Eye (tissue), 1 donor: ENCODE measurements around the gene ASTN2.
A peak's percentile ranks its signal among the peaks of the same experiment; 100 is the strongest.
"Not testable (repeated sequence)": the region's sequence is repeated elsewhere in the genome, so short reads cannot be mapped to it uniquely, and the experiment has no call there.

ENCODE experiments used
- DNase-seq: peaks from one replicate; pipeline ENCODE4 v3.0.0-alpha.2; 2015

The ASTN2 gene

DNA sequence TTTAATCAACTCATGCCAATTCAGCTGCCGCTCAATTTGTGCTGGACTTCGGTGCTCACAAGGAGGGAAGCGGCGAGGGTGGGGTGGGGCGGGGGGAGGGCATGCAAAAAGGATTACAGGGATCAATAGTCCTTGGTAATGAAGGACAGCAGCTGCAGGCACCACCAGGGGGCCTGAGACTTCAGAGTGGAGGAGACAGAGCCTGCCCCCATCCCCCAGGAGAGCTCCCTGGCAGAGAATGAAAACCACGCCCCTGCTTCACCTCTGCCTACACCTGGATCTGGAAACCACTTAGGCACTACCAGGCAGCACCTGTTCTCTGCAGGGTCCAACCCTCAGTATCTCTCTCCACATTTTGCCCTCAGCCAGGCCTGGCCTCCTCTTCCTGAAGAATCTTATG is 572.2 kb downstream of the ASTN2 start:
- peak; percentile 47 for DNase-seq

DNA sequence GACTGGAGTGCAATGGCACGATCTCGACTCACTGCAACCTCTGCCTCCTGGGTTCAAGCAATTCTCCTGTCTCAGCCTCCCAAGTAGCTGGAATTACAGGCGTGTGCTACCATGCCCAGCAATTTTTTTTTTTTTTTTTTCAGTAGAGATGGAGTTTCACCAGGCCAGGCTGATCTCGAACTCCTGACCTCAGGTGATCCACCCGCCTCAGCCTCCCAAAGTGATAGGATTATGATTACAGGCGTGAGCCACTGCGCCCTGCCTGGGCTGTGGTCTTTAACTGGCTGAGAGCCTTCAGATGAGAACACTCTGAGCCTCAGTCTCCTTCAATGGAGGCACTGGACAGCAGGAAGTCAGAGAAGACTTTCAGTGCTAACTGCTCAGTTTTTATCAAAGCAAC is 576.4 kb downstream of the ASTN2 start:
- not testable (repeated sequence) for DNase-seq

DNA sequence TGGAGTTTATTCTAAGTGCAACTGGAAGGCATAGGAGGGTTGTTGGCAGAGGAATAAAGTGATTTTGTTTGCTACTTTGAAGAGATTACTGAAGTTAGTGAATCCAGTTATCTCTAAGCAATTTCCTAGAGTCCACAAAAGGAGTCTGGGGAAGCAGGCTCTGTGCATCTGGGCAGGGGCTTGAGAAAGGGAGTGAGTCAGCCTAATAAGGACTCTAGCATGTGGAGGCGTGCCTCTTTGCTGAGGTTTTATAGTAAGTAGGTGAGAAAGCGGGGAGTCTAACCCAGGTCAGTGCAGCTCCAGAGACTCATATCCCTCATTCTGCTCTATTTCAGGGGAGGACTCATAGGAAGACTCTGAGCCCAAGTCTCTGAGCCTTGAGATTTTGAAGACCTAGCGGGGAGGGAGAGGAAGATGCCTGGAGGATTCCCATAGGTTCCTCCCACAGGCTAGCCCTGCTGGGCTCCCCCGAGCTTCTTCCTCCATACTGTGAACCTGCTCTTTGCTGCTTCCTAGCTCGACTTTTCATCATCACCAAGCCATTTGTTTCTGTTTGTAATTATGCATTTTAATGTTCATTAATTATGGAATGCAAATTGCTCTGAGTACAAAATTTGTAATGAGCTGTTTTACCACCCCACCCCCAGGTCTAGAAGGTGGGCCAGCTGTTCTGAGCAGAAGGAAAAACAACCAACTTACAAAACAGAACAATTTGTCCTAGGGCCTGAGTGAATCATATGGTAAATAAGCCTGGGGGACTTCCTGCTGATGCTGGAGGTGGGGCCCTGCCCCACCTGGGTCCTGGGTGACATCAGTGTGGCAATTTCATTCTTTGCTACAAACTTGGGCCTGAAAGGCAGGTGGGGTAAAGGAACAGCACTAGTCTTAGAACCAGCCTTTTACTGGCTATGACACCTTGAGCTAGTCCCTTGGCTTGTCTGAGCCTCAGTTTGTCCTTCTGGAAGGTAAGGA is 577.6 kb downstream of the ASTN2 start:
- DNase-seq = no peak

DNA sequence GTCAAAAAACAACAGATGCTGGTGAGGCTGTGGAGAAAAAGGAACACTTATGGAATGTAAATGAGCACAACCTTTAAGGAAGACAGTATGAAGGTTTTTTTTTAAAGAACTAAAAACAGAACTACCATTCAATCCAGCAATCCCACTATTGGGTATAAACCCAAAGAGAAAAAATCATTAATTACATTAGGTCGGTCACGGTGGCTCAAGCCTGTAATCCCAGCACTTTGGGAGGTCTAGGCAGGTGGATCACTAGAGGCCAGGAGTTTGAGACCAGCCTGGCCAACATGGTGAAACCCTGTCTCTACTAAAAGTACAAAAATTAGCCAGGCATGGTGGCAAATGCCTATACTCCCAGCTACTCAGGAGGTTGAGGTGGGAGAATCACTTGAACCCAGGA is 584.5 kb downstream of the ASTN2 start:
- DNase-seq = not testable (repeated sequence)

DNA sequence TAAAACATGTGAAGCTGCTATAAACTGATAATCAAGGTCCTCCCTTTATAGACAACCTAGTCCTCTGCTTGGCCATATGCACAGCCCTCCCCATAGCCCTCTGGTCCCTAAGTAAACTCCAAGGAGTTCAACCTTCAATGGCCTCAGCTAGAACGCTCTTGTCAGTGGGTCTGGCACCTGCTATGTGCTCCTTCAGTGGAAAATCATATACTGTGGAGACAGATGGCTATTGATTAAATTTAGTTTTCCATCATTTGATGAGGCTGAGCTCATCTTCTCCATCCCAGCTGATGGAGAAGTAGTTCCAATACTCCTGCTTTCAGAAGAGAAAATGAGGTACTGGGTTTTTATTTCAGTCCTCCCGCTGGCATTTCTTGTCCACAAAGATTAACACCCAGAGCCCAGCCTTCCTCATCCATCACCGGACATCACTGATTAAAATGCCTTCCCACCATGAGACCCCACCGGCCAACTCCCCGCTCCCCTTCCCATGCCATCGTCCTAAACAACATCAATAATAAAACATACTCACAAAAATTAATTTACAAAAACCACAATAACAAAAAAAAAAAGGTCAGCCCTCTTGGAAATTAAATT is 593.1 kb downstream of the ASTN2 start:
- DNase-seq = no peak

DNA sequence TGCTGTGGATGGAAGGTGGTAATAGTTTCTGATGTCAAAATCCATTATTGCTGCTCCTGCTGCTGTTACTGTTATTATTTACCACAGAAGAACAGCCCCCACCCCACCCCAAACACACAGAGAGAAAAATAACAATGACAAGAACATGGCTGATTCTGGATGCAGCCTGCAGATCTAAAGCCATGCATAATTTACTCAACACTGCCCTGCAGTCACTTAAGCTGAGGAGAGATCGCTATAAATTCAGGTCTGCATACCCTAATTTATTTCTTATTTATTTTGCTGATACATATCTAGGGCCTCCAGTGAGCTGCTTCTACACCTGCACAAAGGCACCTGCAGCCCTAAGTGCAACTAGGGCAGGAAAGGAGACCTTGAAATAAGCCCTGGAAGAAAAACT is 595.7 kb downstream of the ASTN2 start:
- no peak for DNase-seq

DNA sequence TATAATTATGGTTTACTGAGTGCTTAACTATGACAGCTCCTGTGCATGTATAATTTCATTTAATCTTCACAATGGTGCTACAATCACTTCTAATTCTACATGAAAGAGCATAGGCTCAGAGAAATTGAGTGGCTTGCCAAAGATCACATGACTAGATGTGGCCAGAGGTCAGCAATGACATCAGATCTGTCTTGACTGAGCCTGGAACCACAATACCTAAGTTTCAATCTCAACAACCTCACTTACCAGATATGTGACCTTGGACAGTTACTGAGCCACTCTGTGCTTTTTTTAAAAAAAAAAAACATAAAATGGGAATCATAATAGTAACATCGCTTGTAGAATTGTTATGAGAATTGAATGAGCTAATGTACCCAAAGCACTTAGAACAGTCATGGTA is 597.1 kb downstream of the ASTN2 start:
- no peak for DNase-seq

DNA sequence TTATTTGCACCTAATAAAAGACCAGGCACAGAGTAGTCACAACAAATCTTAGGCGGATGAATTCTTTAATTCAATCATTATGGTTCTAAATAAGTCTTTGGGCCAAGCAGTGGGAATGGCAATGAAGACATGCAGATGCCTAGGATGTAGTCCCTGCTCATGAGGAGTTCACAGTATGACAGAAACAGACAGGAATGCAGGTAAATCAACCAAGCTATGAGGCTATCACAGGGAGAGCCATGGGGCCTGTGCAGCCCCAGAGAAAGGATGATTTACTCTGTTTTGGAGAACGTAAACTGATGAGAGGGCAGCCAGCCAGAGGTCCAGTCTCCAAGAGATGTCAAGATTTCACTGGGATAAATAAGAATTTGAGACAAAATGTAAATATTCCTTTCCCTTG is 598.4 kb downstream of the ASTN2 start:
- DNase-seq = no peak

DNA sequence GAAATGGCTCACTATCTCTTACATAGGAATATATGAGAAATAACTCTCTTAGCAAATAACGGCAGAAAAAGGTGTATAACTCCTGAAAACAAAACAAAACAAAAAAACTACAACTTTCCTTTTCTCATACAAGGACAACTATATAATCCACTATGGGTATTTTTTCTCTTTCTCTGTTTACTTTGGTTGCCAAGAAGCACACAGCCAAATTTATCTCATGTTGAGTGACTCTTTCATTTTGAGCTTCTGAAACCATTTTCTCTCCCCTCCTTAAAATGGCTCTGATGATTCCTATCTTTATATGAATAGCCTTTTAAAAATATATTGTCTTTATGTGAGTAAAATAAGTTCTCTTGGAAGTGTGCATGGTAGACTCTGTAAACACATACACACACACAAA is 599.0 kb downstream of the ASTN2 start:
- no peak for DNase-seq

DNA sequence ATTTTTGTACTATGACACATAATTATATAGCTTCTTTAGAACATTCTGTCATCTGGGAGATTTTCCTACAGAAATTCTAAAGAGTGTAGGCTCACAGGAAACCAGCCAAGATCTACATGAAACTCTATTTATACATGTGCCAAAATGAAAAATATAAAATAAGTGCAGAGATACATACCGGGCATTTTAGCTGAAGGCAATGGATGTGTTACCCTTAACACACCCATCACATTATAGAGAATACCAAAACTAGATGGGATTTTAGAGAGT is 601.9 kb downstream of the ASTN2 start:
- DNase-seq = no peak

DNA sequence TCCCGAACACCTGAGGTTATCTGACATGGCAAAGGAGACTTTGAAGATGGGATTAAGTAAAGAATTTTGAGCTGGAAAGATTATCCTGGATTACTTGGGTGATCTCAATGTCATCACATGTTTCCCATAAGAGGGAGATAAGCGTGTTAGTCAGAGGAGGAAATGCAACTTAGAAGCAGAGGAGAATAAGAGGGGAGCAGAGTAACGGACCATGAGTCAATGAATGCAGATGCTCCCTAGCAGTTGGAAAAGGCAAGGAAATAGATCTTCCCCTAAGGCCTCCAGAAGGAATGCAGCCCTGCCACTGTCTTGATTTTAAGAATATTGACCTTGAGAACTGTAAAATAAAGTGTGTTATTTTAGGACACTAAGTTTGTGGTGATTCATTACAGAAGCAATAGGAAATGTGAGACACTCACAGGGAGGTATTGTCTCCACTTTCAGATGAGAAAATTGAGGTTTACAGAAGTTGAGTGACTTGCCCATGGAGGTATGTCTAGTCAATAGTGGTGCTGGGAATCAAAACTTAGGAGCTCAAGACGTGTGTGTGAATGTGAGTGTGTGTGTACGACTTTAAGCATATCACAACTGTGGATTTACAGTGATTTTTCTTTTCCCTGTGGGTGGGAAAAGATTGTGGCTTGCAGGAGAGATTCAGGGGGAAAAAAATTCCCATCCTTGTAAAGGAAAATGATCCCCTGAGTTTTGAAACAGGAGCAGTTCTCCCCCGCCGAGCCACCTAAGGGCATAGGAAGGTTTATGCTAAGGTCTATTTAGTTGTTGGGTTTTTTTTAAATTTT is 602.4 kb downstream of the ASTN2 start:
- DNase-seq = no peak

DNA sequence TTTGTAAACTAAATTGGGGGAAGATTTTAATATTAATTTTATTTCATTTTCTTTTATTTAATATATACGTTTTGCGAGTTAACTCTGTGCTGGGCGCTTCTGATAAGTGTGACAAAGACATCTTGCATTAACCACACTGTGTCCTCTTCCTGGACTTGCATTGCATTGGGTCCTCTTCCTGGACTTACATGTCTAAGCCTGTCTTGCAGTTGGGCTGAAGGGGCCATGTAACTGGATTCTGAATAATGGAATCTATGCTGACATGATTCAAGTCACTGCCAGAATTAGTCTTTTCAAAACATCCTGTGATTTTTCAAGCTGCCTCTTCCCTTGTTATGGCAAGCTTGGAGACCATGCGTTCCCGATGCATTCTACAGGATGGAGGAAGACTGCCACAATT is 605.2 kb downstream of the ASTN2 start:
- no peak for DNase-seq

DNA sequence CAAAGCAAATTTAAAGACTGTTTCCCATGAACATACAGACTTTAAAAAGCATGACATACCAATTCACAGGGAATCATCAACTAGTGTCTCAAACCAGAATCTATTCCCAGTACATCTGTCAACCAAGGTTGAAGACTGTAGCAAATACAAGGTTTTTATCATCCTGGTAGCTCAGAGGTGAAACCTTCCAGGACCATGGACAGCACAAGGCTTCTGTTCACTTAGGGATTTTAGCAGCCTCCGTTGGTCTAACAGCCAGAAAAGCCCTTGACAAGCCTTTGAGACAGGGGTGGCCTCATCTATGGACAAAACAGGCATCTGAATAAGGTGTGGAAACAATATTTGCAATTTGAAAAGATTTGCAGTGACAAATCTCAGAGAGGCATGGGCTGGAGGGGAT is 608.8 kb downstream of the ASTN2 start:
- DNase-seq = peak; percentile 75

DNA sequence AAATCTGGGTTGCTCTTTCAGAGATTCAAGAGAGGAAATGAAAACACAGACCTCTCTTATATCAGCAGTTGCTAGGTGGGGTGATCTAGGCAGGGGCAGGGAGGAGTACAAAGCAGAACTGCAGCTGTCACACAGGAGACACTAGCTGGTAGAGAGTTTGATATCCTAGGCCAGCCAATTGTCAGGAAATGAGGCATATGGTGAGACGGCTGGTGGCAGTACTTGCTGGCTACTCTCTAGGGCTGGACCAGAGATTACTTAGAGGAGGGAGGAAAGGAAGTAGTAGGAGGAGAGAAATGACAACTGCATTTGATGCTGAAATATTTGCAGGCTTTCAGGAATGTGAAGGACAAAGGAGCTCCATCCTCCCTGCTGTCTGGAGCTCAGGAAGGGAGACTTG is 614.0 kb downstream of the ASTN2 start:
- DNase-seq = peak; percentile 42

DNA sequence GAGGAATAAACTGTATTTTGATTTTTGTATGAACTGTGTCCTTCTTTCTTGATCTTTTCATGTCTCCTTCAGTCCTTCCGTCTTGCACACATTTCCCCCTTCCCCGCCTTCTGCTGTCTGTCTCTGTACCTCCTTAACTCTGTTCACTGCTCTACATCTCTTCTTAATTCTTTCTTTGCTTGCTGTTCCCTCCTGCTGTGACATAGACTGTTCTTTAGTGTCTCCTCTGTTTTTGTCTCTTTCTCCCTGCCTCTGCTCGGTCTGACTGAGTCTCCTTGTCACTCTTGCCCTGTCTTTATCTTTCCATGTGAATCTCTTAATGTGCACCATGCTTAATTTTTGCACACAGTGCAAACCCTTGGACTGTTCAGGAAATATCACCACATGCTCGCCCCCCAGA is 614.8 kb downstream of the ASTN2 start:
- no peak for DNase-seq

DNA sequence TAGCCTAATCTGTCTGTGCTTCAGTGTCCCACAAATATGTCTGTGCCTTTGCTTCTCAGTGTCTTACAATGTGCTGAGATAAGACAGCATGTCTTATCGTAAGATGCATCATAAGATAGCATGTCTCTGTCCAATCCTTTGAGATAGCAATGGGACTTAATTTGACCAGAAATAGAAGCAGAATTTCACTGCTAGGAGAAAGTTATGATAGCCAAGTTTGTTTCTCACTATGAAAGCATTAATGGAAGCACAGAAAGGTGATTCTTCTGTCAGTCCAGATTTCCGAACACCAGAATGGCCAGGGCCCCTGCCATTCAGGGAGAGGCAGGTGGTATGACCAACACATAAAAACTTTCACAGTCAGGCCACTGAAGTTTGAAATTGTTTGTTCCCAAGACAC is 616.3 kb downstream of the ASTN2 start:
- DNase-seq = no peak

DNA sequence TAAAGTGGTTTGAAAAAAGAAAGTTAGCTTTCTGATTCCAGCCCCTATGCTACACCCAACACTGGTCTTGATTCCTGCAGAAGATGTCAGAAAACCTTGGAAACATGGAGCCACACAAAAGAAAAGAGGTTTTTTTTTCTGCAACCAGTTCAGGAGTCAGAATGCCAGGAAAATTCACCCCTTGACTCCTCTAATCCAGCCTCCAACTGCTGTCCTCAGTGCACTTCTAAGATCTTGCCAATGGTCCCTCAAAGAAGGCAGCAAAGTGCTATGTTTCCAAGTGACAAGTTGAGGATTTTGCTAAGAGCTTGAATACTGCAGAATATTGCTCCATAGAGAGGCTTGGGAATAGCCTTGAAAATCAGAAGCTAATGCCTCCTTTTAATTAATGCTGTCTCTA is 617.6 kb downstream of the ASTN2 start:
- DNase-seq = no peak

DNA sequence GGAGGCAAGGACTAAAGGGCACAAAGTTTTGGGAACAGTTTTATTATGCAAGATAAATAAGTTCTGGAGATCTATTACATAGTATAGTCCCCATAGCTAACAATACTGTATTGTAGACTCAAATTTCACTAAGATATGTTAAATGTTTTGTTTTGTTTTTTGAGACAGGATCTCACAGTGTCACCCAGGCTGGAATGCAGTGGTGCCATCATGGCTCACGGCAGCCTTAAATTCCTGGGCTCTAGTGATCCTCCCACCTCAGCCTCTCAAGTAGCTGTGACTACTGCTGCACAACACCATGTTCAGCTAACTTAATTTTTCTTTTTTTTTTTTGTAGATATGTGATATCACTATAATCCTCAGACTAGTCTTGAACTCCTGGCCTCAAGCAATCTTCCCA is 618.2 kb downstream of the ASTN2 start:
- DNase-seq = no peak

DNA sequence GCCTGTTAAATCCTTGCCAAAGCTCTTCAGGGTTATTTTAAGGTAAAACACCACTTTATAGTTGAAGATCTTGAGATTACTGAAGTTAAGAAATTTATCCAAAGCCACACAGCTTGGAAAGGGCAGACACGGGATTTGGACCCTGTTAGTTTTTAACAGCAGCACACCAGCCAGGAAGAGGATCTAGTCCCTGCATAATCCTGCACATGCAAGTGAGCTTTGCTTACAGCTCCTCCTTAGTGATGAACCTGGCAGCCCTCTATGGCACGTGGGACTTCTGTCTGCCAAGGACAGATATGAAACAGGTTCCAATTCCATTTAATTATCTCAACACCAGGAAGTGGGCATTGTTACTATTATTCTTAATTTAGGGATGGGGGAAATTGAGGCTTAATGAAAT is 619.0 kb downstream of the ASTN2 start:
- DNase-seq = no peak

DNA sequence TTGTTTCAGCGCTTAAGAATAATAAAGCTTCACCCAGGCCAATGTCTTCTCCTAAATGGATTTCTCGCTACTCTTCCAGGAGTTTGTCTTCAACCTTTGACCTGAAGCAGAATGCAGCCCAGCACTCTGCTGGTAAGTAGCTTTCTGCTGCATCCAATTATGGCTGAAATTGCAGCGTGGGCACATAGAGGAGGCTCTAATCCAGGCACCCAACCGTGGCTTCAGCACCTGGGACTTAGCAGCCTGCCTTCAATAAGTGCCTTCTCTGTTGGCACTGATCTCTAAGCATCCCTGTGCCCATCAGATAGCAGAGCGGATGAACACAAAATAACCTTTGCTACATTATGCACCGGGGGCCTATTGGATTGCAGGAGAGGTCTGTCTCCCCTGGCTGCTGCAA is 622.6 kb downstream of the ASTN2 start:
- peak; percentile 44 for DNase-seq

DNA sequence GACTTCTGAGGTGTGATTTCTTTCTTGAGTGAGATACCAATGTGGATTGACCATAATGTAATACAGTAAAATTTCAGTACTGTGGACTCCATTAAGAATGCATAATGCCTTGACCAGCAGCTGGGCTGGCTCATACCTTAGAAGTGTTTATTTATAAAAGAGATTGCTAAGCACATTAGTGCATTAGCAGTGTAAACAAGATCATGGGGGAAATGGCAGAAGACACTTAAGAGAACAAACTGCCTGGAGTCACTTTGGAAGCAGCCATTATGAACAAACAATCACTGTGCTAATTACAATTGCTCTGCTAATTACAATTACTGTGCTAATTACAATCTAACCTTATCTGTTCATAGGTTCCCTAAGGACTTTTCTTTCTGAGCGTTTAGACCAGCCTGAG is 623.5 kb downstream of the ASTN2 start:
- no peak for DNase-seq

DNA sequence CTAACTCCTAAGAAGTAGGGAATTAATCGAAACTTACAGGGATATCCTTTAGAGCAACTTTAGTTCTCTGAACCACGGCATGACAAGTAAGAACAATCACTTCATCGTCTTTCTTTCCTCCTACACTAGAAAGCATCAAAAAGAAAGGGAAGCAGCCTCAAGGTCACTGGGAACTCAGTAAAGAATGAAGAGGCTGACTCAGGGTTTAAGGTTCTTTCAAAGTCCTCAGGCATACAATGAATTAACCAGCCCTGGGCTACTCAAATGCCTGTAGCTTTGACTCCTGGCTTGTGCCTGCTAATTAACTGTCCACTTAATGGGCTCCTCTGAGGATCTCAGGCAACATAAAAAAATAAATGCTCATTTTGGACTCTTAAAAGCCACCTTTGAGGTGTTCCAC is 625.8 kb downstream of the ASTN2 start:
- DNase-seq = peak; percentile 22

DNA sequence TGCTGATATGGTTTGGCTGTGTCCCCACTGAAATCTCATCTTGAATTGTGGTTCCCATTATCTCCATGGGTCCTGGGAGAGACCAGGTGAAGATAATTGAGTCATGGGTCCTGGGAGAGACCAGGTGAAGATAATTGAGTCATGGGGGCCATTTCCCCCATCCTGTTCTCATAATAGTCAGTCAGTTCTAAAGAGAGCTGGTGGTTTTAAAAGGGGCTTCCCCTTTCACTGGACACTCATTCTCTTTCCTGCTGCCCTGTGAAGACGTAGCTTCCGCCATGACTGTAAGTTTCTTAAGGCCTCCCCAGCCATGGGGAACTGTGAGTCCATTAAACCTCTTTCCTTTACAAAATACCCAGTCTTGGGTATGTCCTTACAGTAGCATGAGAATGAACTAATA is 628.1 kb downstream of the ASTN2 start:
- DNase-seq = no peak

DNA sequence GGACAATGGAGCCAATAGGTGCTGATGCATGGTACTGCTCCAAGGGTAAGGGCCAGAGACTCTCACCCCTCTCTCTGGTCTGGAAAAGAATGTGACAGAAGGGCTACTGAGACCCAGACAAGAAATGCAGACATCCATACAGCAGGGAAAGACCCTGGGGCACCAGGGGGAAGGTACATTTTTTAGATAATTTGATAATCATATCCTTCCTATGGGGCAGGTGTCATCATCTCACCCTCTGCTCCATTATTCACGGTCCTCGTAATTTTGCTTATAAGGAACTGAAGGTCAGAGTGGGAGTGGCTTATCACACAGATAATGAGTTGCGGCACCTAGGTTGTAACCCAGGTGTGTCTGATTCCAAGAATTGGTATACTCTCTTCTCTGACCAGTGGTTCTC is 637.7 kb downstream of the ASTN2 start:
- no peak for DNase-seq
